Stomach (tissue), 4 donors: Measurements from ENCODE around the gene DYDC2.
"Not testable (repeated sequence)": the region's sequence is repeated elsewhere in the genome, so short reads cannot be mapped to it uniquely, and the experiment has no call there.

Experiments
- CTCF ChIP-seq, 7 experiments: fragments of 450-650 bp in 4 of 7; fragments of 200-600 bp in 3 of 7; sonication (generic) in 3 of 7; IDR thresholded peaks; one replicate each; pipeline ENCODE4 v1.5.1; 2016 to 2019; ENCODE audit warnings: antibody characterized with exemption in 7 of 7, control low read depth in 2 of 7, mild to moderate bottlenecking in 1 of 7
- EP300 ChIP-seq: sonication (generic); formaldehyde crosslinking; IDR thresholded peaks from one replicate; pipeline ENCODE4 v1.6.1; 2017; ENCODE audit warnings: antibody characterized with exemption
- POLR2A ChIP-seq, 4 donors: fragments of 450-650 bp; IDR thresholded peaks; one replicate each; pipeline ENCODE4 v1.6.1; 2016; ENCODE audit warnings: antibody characterized with exemption in 4 of 4, control low read depth in 2 of 4, mild to moderate bottlenecking in 1 of 4, moderate library complexity in 1 of 4
- POLR2AphosphoS5 ChIP-seq, 3 donors: sonication (generic); formaldehyde crosslinking; IDR thresholded peaks; one replicate each; pipeline ENCODE4 v1.6.1; 2016; ENCODE audit warnings: antibody characterized with exemption in 3 of 3

- not testable (repeated sequence) for TF ChIP-seq CTCF (IDR thresholded peaks at IDR 0.05); POLR2A (IDR thresholded peaks at IDR 0.05); POLR2AphosphoS5 (IDR thresholded peaks at IDR 0.05); EP300
Measured at GRCh38 chr10:80417256-80417655, 60.7 kb downstream of the DYDC2 start.
